Stimulated activated CD8-positive, alpha-beta memory T cell treated with anti-CD3 and anti-CD28 coated beads, Interleukin-4, amount 100 ng/mL, for 4 hours (primary cell): ENCODE data around the gene MRPL36.
"Not testable (repeated sequence)": the region's sequence is repeated elsewhere in the genome, so short reads cannot be mapped to it uniquely, and the experiment has no call there.

Source experiments
- DNase-seq, 2 donors: peaks; one replicate each; pipeline ENCODE4 v3.0.0-alpha.2; 2020; ENCODE audit warnings: low read depth in 2 of 2, low spot score in 1 of 2

MRPL36 gene

GRCh38 chr5:1832511-1833250 is 33.0 kb upstream of the MRPL36 start:
- DNase-seq = no peak

- DNase-seq = no peak
Measured at GRCh38 chr5:1831677-1832313, 32.2 kb upstream of the MRPL36 start.

- no peak for DNase-seq
Measured at GRCh38 chr5:1831257-1831656, 31.6 kb upstream of the MRPL36 start.

- no peak for DNase-seq
Measured at GRCh38 chr5:1830571-1831228, 31.1 kb upstream of the MRPL36 start.

- DNase-seq = no peak
Measured at GRCh38 chr5:1827886-1828397, 28.3 kb upstream of the MRPL36 start.

GRCh38 chr5:1827025-1827885 is 27.6 kb upstream of the MRPL36 start:
- no peak for DNase-seq

- DNase-seq = no peak
Measured at GRCh38 chr5:1826235-1826980, 26.8 kb upstream of the MRPL36 start.

GRCh38 chr5:1824903-1825841 is 25.5 kb upstream of the MRPL36 start:
- DNase-seq = no peak

- no peak for DNase-seq
Measured at GRCh38 chr5:1824109-1824821, 24.6 kb upstream of the MRPL36 start.

GRCh38 chr5:1823381-1824034 is 23.9 kb upstream of the MRPL36 start:
- no peak for DNase-seq

GRCh38 chr5:1821862-1822261 is 22.2 kb upstream of the MRPL36 start:
- DNase-seq = no peak

- no peak for DNase-seq
Measured at GRCh38 chr5:1820926-1821325, 21.3 kb upstream of the MRPL36 start.

GRCh38 chr5:1820381-1820780 is 20.7 kb upstream of the MRPL36 start:
- DNase-seq = no peak

- no peak for DNase-seq
Measured at GRCh38 chr5:1819458-1819857, 19.8 kb upstream of the MRPL36 start.

GRCh38 chr5:1818784-1819183 is 19.1 kb upstream of the MRPL36 start:
- DNase-seq = no peak

- no peak for DNase-seq
Measured at GRCh38 chr5:1817261-1818043, 17.8 kb upstream of the MRPL36 start.

GRCh38 chr5:1816495-1817089 is 17.0 kb upstream of the MRPL36 start:
- not testable (repeated sequence) for DNase-seq
